MM.1S (cell line): ENCODE measurements around the gene GPR27.

ENCODE experiments used
- EZH2 ChIP-seq: fragments of 300-600 bp; sonication (generic); optimal IDR thresholded peaks from 2 replicates; pipeline ENCODE3; 2017; ENCODE audit warnings: low read depth, mild to moderate bottlenecking, antibody characterized with exemption, low read length, mixed read lengths
- EZH2phosphoT487 ChIP-seq: fragments of 300-600 bp; sonication (generic); IDR thresholded peaks from 2 replicates; pipeline ENCODE4 v1.6.1; 2018; ENCODE audit warnings: antibody characterized with exemption, low read length
- TF ChIP-seq, protein P1 (sequence below): fragments of 300-600 bp; sonication (generic); IDR thresholded peaks from 2 replicates; pipeline ENCODE4 v1.5.1; 2016; ENCODE audit warnings: antibody characterized with exemption, low read length, mixed read lengths

DNA sequence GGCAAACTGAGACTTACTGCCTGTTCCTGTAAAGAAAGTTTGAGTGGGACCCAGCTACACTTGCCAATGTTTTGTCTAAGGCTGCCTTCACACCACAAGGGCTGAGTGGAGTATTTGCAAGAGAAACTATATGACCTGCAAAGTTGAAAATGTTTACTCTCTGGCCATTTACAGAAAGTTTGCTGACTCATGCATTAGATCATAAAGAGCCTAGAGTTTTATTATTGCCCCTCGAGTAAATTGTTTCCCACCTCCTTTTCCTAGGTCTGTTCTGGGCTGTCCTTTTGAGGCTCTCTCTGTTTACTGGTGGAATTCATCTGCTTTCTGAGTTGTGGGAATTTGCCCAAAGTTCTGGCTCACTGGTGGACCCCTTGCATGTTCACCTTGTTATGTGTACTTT, 38.0 kb downstream of the GPR27 start:
- TF ChIP-seq EZH2phosphoT487 (no peak), EZH2 (no peak)
- TF ChIP-seq, protein P1, sequence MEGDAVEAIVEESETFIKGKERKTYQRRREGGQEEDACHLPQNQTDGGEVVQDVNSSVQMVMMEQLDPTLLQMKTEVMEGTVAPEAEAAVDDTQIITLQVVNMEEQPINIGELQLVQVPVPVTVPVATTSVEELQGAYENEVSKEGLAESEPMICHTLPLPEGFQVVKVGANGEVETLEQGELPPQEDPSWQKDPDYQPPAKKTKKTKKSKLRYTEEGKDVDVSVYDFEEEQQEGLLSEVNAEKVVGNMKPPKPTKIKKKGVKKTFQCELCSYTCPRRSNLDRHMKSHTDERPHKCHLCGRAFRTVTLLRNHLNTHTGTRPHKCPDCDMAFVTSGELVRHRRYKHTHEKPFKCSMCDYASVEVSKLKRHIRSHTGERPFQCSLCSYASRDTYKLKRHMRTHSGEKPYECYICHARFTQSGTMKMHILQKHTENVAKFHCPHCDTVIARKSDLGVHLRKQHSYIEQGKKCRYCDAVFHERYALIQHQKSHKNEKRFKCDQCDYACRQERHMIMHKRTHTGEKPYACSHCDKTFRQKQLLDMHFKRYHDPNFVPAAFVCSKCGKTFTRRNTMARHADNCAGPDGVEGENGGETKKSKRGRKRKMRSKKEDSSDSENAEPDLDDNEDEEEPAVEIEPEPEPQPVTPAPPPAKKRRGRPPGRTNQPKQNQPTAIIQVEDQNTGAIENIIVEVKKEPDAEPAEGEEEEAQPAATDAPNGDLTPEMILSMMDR = no peak
